Measurements from ENCODE around the gene MT1M. TPM values are rescaled to one million over a fixed set of nuclear protein-coding genes. Genes with fewer than 3 reads are reported as not detected.
"Not testable (repeated sequence)": the region's sequence is repeated elsewhere in the genome, so short reads cannot be mapped to it uniquely, and the experiment has no call there.

MT1M gene
- total and polyA plus RNA-seq, 2 donors (not counting 1 experiment from before 2014, with no cell fraction given), result 8.5 to 58.8 TPM

DNA sequence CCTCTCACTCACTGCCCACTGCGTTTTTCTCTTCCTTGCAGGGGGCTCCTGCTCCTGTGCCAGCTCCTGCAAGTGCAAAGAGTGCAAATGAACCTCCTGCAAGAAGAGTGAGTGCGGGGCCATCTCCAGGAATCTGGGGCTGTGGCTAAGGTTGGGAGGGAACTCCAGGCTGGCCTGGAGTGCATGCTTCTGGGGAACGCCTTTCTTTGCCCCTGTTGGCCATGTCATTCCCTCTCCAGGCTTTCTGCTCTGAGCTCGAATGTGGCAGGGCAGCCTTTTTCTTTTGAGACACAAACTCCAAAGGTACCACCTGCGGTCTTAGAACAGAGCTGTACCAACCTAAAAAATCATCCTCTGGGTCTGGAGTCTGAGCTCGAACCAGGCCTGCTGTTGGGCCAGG is 14.3 kb upstream of the MT1M start:
- Histone ChIP-seq H3K36me3 (ENCODE audit: control insufficient read depth, insufficient read depth, low read length) (no peaks in the 10 kb centered on the region), H2AFZ (ENCODE audit: low read length) (no peak overlapping the region), H3K27me3 (ENCODE audit: control insufficient read depth, insufficient read depth, low read length) (no peaks in the 10 kb centered on the region), H3K27ac (ENCODE audit: insufficient read depth, low read length) (peak overlapping the region; percentile 77), H3K9me3 (ENCODE audit: control insufficient read depth, insufficient read depth, low read depth, low read length) (no peaks in the 10 kb centered on the region), H3K4me1 (ENCODE audit: control insufficient read depth, extremely low read depth, insufficient read depth, low read length) (peaks cover 18% of the 10 kb centered on the region), H4K20me1 (ENCODE audit: control insufficient read depth, extremely low read depth, insufficient read depth, low read length) (no peaks in the 10 kb centered on the region), H3K4me3 (replicated peaks in 1 of 4; ENCODE audit: control extremely low read depth in 1 of 4, insufficient read depth in 1 of 4, low read depth in 3 of 4, low read length in 4 of 4) (peak overlapping the region in 1 of 4 experiments; percentile 52), H3K4me2 (ENCODE audit: extremely low read depth, insufficient read depth, low read length) (peak overlapping the region; percentile 97), H3K9ac (ENCODE audit: insufficient read depth, low read length) (no peak overlapping the region), H3K79me2 (ENCODE audit: control insufficient read depth, insufficient read depth, low read length) (no peaks in the 10 kb centered on the region)
- no peak for TF ChIP-seq EZH2 (IDR thresholded peaks at IDR 0.05; ENCODE audit: low read length, missing control alignments)
- TF ChIP-seq, protein P1, sequence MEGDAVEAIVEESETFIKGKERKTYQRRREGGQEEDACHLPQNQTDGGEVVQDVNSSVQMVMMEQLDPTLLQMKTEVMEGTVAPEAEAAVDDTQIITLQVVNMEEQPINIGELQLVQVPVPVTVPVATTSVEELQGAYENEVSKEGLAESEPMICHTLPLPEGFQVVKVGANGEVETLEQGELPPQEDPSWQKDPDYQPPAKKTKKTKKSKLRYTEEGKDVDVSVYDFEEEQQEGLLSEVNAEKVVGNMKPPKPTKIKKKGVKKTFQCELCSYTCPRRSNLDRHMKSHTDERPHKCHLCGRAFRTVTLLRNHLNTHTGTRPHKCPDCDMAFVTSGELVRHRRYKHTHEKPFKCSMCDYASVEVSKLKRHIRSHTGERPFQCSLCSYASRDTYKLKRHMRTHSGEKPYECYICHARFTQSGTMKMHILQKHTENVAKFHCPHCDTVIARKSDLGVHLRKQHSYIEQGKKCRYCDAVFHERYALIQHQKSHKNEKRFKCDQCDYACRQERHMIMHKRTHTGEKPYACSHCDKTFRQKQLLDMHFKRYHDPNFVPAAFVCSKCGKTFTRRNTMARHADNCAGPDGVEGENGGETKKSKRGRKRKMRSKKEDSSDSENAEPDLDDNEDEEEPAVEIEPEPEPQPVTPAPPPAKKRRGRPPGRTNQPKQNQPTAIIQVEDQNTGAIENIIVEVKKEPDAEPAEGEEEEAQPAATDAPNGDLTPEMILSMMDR (conservative IDR thresholded peaks at IDR 0.05 in 1 of 2, IDR thresholded peaks at IDR 0.05 in 1 of 2; ENCODE audit: low read depth in 1 of 2, low read length in 2 of 2), result no peak
- no peak for DNase-seq (ENCODE audit: low read depth in 2 of 2)

DNA sequence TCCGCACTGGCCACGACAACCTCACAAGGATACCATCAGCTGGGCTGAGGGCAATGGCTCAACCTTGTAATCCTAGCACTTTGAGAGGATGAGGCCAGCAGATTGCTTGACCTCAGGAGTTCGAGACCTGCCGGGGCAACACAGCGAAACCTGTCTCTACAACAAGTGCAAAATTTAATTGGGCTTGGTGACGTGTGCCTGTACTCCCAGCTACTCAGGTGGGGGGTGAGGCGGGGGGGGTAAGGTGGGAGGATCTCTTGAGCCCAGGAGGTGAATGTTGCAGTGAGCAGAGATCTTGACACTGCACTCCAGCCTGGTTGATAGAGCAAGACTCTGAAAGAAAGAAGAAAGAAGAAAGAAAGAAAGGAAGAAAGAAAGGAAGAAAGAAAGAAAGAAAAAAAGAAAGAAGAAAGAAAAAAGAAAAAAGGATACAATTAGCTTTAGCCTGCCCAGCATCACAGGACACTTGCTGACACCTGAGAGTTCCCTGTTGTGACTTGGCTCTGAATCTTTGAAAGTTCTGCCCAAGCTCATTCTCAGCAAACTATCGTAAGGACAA is 12.0 kb upstream of the MT1M start:
- H4K20me1 ChIP-seq (ENCODE audit: control insufficient read depth, extremely low read depth, insufficient read depth, low read length), result no peaks in the 10 kb centered on the region
- no peaks in the 10 kb centered on the region for H3K9me3 ChIP-seq (ENCODE audit: control insufficient read depth, insufficient read depth, low read depth, low read length)
- no peak overlapping the region for H3K4me3 ChIP-seq (replicated peaks in 1 of 4; ENCODE audit: control extremely low read depth in 1 of 4, insufficient read depth in 1 of 4, low read depth in 3 of 4, low read length in 4 of 4)
- no peak overlapping the region for H2AFZ ChIP-seq (ENCODE audit: low read length)
- TF ChIP-seq EZH2 (IDR thresholded peaks at IDR 0.05; ENCODE audit: low read length, missing control alignments), result no peak
- TF ChIP-seq, protein P1 (conservative IDR thresholded peaks at IDR 0.05 in 1 of 2, IDR thresholded peaks at IDR 0.05 in 1 of 2; ENCODE audit: low read depth in 1 of 2, low read length in 2 of 2), result no peak
- H3K4me1 ChIP-seq (ENCODE audit: control insufficient read depth, extremely low read depth, insufficient read depth, low read length), result peaks cover 9% of the 10 kb centered on the region
- peaks cover 5% of the 10 kb centered on the region for H3K79me2 ChIP-seq (ENCODE audit: control insufficient read depth, insufficient read depth, low read length)
- no peak overlapping the region for H3K9ac ChIP-seq (ENCODE audit: insufficient read depth, low read length)
- DNase-seq (ENCODE audit: low read depth in 2 of 2), result no peak
- no peaks in the 10 kb centered on the region for H3K36me3 ChIP-seq (ENCODE audit: control insufficient read depth, insufficient read depth, low read length)
- H3K27me3 ChIP-seq (ENCODE audit: control insufficient read depth, insufficient read depth, low read length), result no peaks in the 10 kb centered on the region
- no peak overlapping the region for H3K4me2 ChIP-seq (ENCODE audit: extremely low read depth, insufficient read depth, low read length)
- H3K27ac ChIP-seq (ENCODE audit: insufficient read depth, low read length), result no peak overlapping the region

DNA sequence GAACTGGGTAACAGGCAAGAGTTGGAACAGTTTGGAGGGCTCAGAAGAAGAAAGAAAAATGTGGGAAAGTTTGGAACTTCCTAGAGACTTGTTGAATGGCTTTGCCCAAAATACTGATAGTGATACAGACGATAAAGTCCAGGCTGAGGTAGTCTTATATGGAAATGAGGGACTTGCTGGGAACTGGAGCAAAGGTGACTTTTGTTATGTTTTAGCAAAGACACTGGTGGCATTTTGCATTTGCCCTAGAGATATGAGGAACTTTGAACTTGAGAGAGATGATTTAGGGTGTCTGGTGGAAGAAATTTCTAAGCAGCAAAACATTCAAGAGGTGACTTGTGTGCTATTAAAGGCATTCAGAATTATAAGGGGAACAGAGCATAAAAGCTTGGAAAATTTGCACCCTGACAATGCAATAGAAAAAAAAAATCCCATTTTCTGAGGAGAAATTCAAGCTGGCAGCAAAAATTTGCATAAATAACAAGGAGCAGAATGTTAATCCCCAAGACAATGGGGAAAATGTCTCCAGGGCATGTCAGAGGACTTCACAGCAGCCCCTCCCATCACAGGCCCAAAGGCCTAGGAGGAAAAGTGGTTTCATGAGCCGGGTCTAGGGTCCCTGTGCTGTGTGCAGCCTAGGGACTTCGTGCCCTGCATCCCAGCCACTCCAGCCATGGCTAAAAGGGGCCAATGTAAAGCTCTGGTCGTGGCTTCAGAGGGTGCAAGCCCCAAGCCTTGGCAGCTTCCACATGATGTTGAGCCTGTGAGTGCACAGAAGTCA is 10.6 kb upstream of the MT1M start:
- peaks cover 16% of the 10 kb centered on the region for H3K79me2 ChIP-seq (ENCODE audit: control insufficient read depth, insufficient read depth, low read length)
- not testable (repeated sequence) for DNase-seq (ENCODE audit: low read depth in 2 of 2); H3K36me3 ChIP-seq (ENCODE audit: control insufficient read depth, insufficient read depth, low read length); H3K4me2 ChIP-seq (ENCODE audit: extremely low read depth, insufficient read depth, low read length); H3K4me1 ChIP-seq (ENCODE audit: control insufficient read depth, extremely low read depth, insufficient read depth, low read length); H4K20me1 ChIP-seq (ENCODE audit: control insufficient read depth, extremely low read depth, insufficient read depth, low read length); H3K27me3 ChIP-seq (ENCODE audit: control insufficient read depth, insufficient read depth, low read length); H3K9ac ChIP-seq (ENCODE audit: insufficient read depth, low read length); H3K9me3 ChIP-seq (ENCODE audit: control insufficient read depth, insufficient read depth, low read depth, low read length); H3K27ac ChIP-seq (ENCODE audit: insufficient read depth, low read length); H2AFZ ChIP-seq (ENCODE audit: low read length); H3K4me3 ChIP-seq (replicated peaks in 1 of 4; ENCODE audit: control extremely low read depth in 1 of 4, insufficient read depth in 1 of 4, low read depth in 3 of 4, low read length in 4 of 4)

DNA sequence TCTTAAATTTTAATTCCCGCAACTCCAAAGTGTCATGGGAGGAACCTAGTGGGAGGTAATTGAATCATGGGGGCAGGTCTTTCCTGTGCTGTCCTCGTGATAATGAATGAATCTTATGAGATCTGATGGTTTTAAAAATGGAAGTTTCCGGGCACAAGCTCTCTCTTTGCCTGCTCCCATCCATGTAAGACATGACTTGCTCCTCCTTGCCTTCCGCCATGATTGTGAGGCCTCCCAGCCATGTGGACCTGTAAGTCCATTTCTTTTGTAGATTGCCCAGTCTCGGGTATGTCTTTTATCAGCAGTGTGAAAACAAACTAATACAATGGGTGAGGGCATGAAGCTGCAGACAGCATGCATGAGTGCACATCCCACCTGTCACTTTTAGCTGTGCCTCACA is 9.3 kb upstream of the MT1M start:
- H3K36me3 ChIP-seq (ENCODE audit: control insufficient read depth, insufficient read depth, low read length); H3K9ac ChIP-seq (ENCODE audit: insufficient read depth, low read length); H3K9me3 ChIP-seq (ENCODE audit: control insufficient read depth, insufficient read depth, low read depth, low read length); H2AFZ ChIP-seq (ENCODE audit: low read length); H3K27ac ChIP-seq (ENCODE audit: insufficient read depth, low read length); H3K4me1 ChIP-seq (ENCODE audit: control insufficient read depth, extremely low read depth, insufficient read depth, low read length); H4K20me1 ChIP-seq (ENCODE audit: control insufficient read depth, extremely low read depth, insufficient read depth, low read length); H3K4me2 ChIP-seq (ENCODE audit: extremely low read depth, insufficient read depth, low read length); H3K27me3 ChIP-seq (ENCODE audit: control insufficient read depth, insufficient read depth, low read length); DNase-seq (ENCODE audit: low read depth in 2 of 2); H3K4me3 ChIP-seq (replicated peaks in 1 of 4; ENCODE audit: control extremely low read depth in 1 of 4, insufficient read depth in 1 of 4, low read depth in 3 of 4, low read length in 4 of 4): not testable (repeated sequence)
- H3K79me2 ChIP-seq (ENCODE audit: control insufficient read depth, insufficient read depth, low read length), result peaks cover 16% of the 10 kb centered on the region
